Gastroesophageal sphincter (tissue), 3 donors: Measurements from ENCODE around the gene MED10.

Experiments used
- EP300 ChIP-seq: sonication (generic); formaldehyde crosslinking; IDR thresholded peaks from one replicate; pipeline ENCODE4 v1.6.1; 2017; ENCODE audit warnings: antibody characterized with exemption, mild to moderate bottlenecking
- POLR2A ChIP-seq, 2 donors: fragments of 450-650 bp; IDR thresholded peaks; one replicate each; pipeline ENCODE4 v1.6.1; 2017; ENCODE audit warnings: antibody characterized with exemption in 2 of 2, mild to moderate bottlenecking in 2 of 2, moderate library complexity in 1 of 2
- TF ChIP-seq, protein P1 (sequence below), 4 experiments: fragments of 200-600 bp in 2 of 4; fragments of 450-650 bp in 2 of 4; sonication (generic) in 1 of 4; IDR thresholded peaks; one replicate each; pipeline ENCODE4 v1.5.1; 2017 to 2019; ENCODE audit warnings: antibody characterized with exemption in 4 of 4, mild to moderate bottlenecking in 2 of 4, moderate library complexity in 2 of 4

DNA sequence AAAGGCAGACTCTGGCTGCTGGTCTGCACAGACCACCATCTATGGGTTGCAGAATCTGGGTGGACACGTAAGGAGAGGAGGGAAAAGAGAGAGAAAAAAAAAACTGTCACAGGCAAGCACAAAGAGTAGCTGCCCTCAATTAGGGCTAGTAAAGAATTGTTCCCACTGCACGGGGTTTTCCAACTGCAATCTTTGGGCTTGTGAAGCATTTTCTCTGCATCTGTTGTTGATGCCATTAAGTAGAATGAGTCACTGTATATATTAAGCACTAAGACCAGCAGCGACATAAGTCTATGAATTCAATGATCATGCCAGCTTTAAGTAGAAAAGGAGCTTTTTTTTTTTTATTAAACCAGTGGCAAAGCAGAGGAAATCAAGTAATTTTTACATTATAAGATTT is 40.2 kb downstream of the MED10 start:
- TF ChIP-seq POLR2A (IDR thresholded peaks at IDR 0.05): no peak
- TF ChIP-seq EP300: no peak
- TF ChIP-seq, protein P1, sequence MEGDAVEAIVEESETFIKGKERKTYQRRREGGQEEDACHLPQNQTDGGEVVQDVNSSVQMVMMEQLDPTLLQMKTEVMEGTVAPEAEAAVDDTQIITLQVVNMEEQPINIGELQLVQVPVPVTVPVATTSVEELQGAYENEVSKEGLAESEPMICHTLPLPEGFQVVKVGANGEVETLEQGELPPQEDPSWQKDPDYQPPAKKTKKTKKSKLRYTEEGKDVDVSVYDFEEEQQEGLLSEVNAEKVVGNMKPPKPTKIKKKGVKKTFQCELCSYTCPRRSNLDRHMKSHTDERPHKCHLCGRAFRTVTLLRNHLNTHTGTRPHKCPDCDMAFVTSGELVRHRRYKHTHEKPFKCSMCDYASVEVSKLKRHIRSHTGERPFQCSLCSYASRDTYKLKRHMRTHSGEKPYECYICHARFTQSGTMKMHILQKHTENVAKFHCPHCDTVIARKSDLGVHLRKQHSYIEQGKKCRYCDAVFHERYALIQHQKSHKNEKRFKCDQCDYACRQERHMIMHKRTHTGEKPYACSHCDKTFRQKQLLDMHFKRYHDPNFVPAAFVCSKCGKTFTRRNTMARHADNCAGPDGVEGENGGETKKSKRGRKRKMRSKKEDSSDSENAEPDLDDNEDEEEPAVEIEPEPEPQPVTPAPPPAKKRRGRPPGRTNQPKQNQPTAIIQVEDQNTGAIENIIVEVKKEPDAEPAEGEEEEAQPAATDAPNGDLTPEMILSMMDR (IDR thresholded peaks at IDR 0.05): no peak
